HEK293 (cell line): ENCODE data around the gene PNPO.

Experiments used
- GLIS2 ChIP-seq: fragments of 450-650 bp; formaldehyde crosslinking; IDR thresholded peaks from 2 replicates; pipeline ENCODE4 v1.5.1; 2016; ENCODE audit warnings: missing biosample characterization, missing genetic modification characterization
- HOXD13 ChIP-seq: sonication (generic); formaldehyde crosslinking; IDR thresholded peaks from 2 replicates; pipeline ENCODE4 v1.8.0; 2022; ENCODE audit warnings: missing genetic modification reagents, borderline replicate concordance
- KLF8 ChIP-seq: fragments of 450-650 bp; formaldehyde crosslinking; IDR thresholded peaks from 2 replicates; pipeline ENCODE4 v1.5.1; 2016; ENCODE audit warnings: missing biosample characterization, missing genetic modification characterization
- YY1 ChIP-seq: fragments of 450-650 bp; formaldehyde crosslinking; IDR thresholded peaks from 2 replicates; pipeline ENCODE4 v1.5.1; 2018; ENCODE audit warnings: missing biosample characterization, missing genetic modification characterization
- ZNF10 ChIP-seq: fragments of 450-650 bp; formaldehyde crosslinking; IDR thresholded peaks from 2 replicates; pipeline ENCODE4 v1.5.1; 2017; ENCODE audit warnings: missing biosample characterization, missing genetic modification characterization
- ZNF174 ChIP-seq: fragments of 450-650 bp; formaldehyde crosslinking; IDR thresholded peaks from 2 replicates; pipeline ENCODE4 v1.5.0; 2017; ENCODE audit warnings: missing biosample characterization, mild to moderate bottlenecking, missing genetic modification characterization
- ZNF248 ChIP-seq: fragments of 450-650 bp; formaldehyde crosslinking; IDR thresholded peaks from 2 replicates; pipeline ENCODE4 v1.5.1; 2017; ENCODE audit warnings: missing biosample characterization, missing genetic modification characterization
- TF ChIP-seq, protein P1 (sequence below): fragments of 450-650 bp; formaldehyde crosslinking; IDR thresholded peaks from 2 replicates; pipeline ENCODE4 v1.5.1; 2016; ENCODE audit warnings: missing biosample characterization, missing genetic modification characterization, low read depth
- TF ChIP-seq, protein P2 (sequence below): fragments of 450-650 bp; formaldehyde crosslinking; IDR thresholded peaks from 2 replicates; pipeline ENCODE4 v1.5.1; 2016; ENCODE audit warnings: missing biosample characterization, missing genetic modification characterization

DNA sequence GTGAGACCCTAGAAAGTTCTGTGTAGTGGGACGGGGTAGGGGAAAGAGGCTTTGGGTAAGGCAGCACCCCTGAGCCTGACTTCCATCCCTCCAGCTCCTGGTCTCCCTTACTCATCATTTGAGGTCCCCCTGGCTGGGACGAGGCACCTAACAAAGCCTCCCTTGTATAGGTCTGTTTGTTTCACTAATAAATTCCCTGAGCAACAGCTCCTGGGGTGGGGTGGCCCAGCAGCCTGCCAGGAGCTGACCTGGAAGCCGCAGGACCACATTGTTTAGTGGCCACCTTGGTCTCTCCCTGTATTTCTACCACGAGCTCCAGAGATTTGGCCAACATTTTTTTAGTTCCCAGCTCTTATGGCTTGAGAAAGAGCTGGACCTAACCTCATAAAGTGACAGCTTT is 9.1 kb downstream of the PNPO start:
- TF ChIP-seq, protein P1, sequence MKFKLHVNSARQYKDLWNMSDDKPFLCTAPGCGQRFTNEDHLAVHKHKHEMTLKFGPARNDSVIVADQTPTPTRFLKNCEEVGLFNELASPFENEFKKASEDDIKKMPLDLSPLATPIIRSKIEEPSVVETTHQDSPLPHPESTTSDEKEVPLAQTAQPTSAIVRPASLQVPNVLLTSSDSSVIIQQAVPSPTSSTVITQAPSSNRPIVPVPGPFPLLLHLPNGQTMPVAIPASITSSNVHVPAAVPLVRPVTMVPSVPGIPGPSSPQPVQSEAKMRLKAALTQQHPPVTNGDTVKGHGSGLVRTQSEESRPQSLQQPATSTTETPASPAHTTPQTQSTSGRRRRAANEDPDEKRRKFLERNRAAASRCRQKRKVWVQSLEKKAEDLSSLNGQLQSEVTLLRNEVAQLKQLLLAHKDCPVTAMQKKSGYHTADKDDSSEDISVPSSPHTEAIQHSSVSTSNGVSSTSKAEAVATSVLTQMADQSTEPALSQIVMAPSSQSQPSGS (tag by site-specific recombination), result no peak
- TF ChIP-seq, protein P2, sequence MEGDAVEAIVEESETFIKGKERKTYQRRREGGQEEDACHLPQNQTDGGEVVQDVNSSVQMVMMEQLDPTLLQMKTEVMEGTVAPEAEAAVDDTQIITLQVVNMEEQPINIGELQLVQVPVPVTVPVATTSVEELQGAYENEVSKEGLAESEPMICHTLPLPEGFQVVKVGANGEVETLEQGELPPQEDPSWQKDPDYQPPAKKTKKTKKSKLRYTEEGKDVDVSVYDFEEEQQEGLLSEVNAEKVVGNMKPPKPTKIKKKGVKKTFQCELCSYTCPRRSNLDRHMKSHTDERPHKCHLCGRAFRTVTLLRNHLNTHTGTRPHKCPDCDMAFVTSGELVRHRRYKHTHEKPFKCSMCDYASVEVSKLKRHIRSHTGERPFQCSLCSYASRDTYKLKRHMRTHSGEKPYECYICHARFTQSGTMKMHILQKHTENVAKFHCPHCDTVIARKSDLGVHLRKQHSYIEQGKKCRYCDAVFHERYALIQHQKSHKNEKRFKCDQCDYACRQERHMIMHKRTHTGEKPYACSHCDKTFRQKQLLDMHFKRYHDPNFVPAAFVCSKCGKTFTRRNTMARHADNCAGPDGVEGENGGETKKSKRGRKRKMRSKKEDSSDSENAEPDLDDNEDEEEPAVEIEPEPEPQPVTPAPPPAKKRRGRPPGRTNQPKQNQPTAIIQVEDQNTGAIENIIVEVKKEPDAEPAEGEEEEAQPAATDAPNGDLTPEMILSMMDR (tag by site-specific recombination), result no peak
- TF ChIP-seq GLIS2 (tag by site-specific recombination) (no peak), ZNF174 (tag by site-specific recombination) (no peak), ZNF10 (tag by site-specific recombination) (no peak), KLF8 (tag by site-specific recombination) (no peak), ZNF248 (tag by site-specific recombination) (no peak), YY1 (tag by site-specific recombination) (no peak), HOXD13 (no peak)
